Measurements from ENCODE around the gene UPK3BL2. TPM values are rescaled to one million over a fixed set of nuclear protein-coding genes. Genes with fewer than 3 reads are reported as not detected.
"Not testable (repeated sequence)": the region's sequence is repeated elsewhere in the genome, so short reads cannot be mapped to it uniquely, and the experiment has no call there.

UPK3BL2 gene
- total RNA-seq, 2 experiments from 2014 or later = 13.2 to 14.0 TPM

DNA sequence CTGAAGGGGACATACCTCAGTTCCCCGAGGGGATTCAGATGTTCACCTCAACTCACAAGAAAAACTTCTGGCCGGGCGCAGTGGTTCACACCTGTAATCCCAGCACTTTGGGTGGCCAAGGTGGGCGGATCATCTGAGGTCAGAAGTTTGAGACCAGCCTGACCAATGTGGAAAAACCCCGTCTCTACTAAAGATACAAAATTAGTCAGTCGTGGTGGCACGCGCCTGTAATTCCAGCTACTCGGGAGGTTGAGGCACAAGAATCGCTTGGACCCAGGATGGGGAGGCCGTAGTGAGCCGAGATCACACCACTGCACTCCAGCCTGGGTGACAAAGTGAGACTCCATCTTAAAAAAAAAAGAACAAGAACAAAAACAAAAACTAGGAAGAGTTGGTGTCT is 1.8 kb upstream of the UPK3BL2 start:
- H3K4me1 Mint-ChIP-seq; H3K36me3 Mint-ChIP-seq (ENCODE audit: low read depth); H3K4me3 Mint-ChIP-seq; H3K27ac Mint-ChIP-seq; POLR2A ChIA-PET; H3K27me3 Mint-ChIP-seq; CTCF ChIA-PET; DNase-seq; H3K9me3 Mint-ChIP-seq: not testable (repeated sequence)

DNA sequence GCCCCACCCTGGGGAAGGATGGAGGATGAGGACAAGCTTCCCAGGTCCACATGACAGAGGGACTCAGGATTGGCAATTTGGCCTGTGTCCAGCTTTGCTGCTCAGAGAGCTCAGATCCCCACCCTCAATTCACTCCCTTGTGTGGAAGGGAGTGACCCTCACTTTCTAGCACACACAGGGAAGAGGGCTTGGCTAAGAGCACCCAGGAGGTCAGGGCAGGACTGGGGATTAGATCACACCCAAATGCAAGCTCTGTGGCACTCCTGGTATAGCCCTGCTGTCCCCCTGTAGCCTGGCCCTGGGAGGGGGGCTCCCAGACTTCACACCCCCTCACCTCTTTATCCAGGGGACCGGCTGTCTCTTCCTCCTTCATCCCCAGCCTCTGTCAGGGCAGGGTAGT is 876 bp upstream of the UPK3BL2 start:
- H3K4me3 Mint-ChIP-seq; CTCF ChIA-PET; DNase-seq; H3K27ac Mint-ChIP-seq; H3K36me3 Mint-ChIP-seq (ENCODE audit: low read depth); H3K9me3 Mint-ChIP-seq; H3K4me1 Mint-ChIP-seq; H3K27me3 Mint-ChIP-seq; POLR2A ChIA-PET: not testable (repeated sequence)

DNA sequence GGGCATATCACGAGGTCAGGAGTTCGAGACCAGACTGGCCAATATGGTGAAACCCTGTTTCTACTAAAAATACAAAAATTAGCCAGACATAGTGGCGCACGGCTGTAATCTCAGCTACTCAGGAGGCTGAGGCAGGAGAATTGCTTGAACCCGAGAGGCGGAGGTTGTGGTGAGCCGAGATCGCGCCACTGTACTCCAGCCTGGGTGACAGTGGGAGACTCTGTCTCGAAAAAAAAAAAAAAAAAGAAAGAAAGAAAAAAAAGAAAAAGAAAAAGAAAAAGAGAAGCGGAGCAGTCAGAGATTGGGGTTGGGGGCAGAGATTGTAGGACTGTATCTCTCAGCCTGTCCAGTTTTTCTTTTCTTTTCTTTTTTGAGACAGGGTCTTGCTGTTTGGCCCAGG is 725 bp downstream of the UPK3BL2 start:
- H3K27me3 Mint-ChIP-seq; H3K9me3 Mint-ChIP-seq; H3K36me3 Mint-ChIP-seq (ENCODE audit: low read depth); H3K27ac Mint-ChIP-seq; H3K4me3 Mint-ChIP-seq; DNase-seq; POLR2A ChIA-PET; H3K4me1 Mint-ChIP-seq; CTCF ChIA-PET: not testable (repeated sequence)

DNA sequence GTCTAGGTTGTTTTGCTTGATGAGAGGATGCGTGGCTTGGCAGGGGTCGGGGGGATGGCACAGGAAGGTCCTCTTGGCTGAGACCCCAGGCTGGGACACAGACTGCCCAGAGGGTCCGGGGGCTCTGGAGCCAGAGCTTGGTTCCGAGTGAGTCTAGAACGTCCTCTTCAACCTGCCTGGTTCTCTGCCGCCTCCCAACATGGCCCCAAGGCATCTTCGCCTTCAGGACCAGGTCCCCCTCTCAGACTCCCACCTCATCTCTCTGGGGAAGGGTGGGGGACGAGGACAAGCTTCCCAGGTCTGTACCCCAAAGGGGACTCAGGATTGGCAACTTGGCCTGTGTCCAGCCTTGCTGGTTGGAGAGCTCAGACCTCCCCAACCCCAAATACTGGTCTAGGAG is 1.4 kb downstream of the UPK3BL2 start:
- CTCF ChIA-PET; DNase-seq; H3K27ac Mint-ChIP-seq; H3K4me3 Mint-ChIP-seq; H3K9me3 Mint-ChIP-seq; POLR2A ChIA-PET; H3K27me3 Mint-ChIP-seq; H3K36me3 Mint-ChIP-seq (ENCODE audit: low read depth); H3K4me1 Mint-ChIP-seq: not testable (repeated sequence)

DNA sequence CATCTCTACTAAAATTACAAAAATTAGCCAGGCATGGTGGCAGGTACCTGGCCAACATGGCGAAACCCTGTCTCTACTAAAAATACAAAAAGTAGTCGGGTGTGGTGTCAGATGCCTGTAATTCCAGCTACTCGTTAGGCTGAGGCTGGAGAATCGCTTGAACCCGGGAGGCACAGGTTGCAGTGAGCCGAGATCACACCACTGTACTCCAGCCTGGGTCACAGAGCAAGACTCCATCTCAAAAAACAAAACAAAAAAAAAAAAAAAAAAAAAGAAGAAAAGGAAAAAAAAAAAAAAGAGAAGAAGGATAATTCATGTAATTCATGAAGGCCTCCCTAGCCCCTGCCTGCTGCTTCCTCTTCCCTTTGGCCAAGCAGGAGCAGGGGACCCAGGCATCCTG is 2.9 kb downstream of the UPK3BL2 start:
- H3K36me3 Mint-ChIP-seq (ENCODE audit: low read depth); POLR2A ChIA-PET; DNase-seq; H3K4me1 Mint-ChIP-seq; H3K9me3 Mint-ChIP-seq; H3K4me3 Mint-ChIP-seq; H3K27ac Mint-ChIP-seq; H3K27me3 Mint-ChIP-seq; CTCF ChIA-PET: not testable (repeated sequence)

DNA sequence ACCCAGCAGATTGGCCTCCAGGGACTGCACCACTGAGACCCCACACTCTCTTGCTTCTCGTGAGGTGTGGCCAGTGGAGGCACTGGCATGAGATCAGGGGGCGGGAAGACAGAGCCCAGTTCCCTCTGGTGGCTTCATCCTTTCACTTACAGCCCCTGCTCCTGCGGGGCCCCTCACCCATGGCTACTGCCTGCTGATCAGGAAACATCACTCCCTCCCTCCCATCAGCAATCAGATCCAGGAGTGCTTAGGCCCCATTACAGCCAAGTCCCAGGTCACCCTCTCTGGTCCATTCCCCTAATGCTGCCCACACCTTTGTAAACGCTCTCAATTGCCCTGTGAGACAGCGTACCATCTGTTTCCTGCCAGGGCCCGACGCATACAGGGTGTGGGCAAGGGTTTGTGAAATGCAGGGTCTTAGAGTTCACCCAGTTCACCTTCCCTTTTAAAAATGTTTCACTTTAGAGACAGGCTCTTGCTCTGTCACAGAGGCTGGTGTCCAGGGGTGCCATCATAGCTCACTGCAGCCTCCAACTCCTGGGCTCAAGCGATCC is 8.4 kb downstream of the UPK3BL2 start:
- H3K9me3 Mint-ChIP-seq; H3K4me1 Mint-ChIP-seq; H3K27ac Mint-ChIP-seq; DNase-seq; H3K4me3 Mint-ChIP-seq; H3K27me3 Mint-ChIP-seq; CTCF ChIA-PET; POLR2A ChIA-PET; H3K36me3 Mint-ChIP-seq (ENCODE audit: low read depth): not testable (repeated sequence)

DNA sequence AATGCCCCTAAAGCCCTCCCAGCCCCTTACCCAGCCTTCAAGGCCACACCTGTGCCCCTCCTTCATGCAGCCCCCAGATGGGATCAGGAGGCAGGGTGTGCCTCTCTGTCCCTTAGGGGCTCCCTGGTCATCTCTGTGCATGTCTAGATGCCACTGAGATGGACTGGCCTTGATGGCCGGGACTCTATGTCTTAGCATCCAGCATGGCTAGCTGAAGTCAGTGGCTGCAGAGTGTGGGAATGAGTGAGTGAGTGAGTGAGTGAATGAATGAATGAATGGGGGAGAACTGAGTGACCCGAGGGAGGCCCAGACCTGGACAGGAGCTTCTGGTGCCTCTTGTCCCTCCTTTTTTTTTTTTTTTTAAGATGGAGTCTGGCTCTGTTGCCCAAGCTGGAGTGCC is 11.4 kb downstream of the UPK3BL2 start:
- H3K4me1 Mint-ChIP-seq; H3K9me3 Mint-ChIP-seq; POLR2A ChIA-PET; H3K36me3 Mint-ChIP-seq (ENCODE audit: low read depth); CTCF ChIA-PET; DNase-seq; H3K27me3 Mint-ChIP-seq; H3K27ac Mint-ChIP-seq; H3K4me3 Mint-ChIP-seq: not testable (repeated sequence)

DNA sequence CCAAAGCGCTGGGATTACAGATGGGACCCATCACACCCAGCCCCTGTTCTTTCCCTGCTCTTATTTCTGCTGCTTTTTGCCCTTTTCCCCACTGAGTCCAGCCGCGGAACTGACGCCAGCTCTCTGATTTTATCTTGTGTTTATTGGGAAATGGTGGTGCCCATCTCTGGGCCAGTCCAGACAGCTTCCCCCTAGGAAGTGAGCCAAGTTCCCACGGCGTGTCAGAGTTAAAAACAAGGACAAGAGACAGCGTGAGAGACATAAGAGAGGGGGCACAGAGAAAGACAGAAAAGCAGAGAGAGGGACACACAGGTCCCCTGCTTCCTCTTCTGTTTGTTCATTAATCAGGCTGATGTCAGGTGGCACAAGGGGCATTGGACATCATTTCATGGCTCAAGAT is 11.9 kb downstream of the UPK3BL2 start:
- H3K27ac Mint-ChIP-seq; H3K4me3 Mint-ChIP-seq; H3K9me3 Mint-ChIP-seq; H3K4me1 Mint-ChIP-seq; CTCF ChIA-PET; H3K36me3 Mint-ChIP-seq (ENCODE audit: low read depth); H3K27me3 Mint-ChIP-seq; POLR2A ChIA-PET; DNase-seq: not testable (repeated sequence)

DNA sequence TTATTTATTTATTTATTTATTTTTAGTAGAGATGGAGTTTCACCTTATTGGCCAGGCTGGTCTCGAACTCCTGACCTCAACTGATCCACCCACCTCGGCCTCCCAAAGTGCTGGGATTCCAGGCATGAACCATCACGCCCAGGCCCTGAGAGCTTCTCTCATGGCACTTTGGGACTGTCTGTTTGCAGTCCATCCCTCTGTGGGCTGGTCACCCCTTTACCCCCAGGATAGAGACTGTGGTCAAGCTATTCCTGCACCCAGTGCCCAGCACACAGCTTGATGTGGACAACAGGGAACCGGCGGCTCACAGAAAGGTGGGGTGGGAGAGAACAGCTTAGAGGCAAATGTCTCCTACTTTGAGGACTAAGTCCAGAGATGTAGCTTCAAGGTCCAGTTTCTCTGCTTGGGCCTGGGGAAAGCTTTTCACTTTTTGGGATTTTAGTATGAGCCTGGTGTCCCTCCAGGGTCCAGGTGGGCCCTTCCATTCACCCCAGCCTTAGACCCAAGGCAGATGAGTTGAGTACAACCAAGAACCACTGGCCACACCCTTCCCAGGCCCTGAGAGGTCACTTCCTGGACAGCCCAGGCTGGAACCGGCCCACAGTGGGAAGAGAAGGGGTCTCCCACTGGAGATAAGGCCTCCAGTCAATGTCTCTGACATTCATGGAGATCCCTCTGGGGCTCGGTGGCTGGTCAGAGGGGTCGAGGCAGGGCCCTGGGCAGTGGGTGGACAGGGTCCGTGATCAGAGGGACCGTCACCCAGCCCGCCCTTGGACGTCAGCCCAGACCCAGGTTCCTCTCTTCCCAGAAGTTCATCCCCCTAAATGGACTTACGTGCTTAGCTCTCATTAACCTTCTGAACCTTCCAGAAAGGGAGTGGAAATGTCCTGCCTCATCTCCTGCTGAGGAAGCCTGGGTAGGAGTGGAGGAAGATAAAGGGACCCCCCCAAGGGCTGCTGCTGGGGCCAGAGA is 15.4 kb downstream of the UPK3BL2 start:
- H3K27ac Mint-ChIP-seq = not testable (repeated sequence)

DNA sequence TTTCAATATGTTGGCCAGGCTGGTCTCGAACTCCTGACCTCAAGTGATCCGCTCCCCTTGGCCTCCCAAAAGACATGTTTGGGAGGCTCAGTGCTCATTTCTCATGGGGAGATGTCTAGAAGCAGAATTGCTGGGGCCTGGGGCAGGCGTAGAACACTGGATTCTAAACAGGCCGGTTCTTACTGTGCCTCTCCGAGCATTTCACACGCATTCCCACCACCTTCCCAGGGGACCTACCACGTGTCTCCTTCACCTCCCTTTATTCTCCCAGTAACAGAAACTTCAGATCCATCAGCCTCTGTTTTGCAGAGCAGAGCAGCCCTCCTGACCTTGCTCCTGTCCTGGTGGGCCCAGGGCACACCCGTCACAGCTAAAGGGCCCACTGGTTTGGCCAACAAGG is 16.3 kb downstream of the UPK3BL2 start:
- H3K4me3 Mint-ChIP-seq; POLR2A ChIA-PET; DNase-seq; CTCF ChIA-PET; H3K27me3 Mint-ChIP-seq; H3K9me3 Mint-ChIP-seq; H3K27ac Mint-ChIP-seq; H3K36me3 Mint-ChIP-seq (ENCODE audit: low read depth); H3K4me1 Mint-ChIP-seq: not testable (repeated sequence)

More for the DNA sequence above, 15.4 kb downstream of the UPK3BL2 start:
- DNase-seq; POLR2A ChIA-PET; H3K9me3 Mint-ChIP-seq; CTCF ChIA-PET; H3K27me3 Mint-ChIP-seq; H3K36me3 Mint-ChIP-seq (ENCODE audit: low read depth); H3K4me3 Mint-ChIP-seq; H3K4me1 Mint-ChIP-seq: not testable (repeated sequence)

DNA sequence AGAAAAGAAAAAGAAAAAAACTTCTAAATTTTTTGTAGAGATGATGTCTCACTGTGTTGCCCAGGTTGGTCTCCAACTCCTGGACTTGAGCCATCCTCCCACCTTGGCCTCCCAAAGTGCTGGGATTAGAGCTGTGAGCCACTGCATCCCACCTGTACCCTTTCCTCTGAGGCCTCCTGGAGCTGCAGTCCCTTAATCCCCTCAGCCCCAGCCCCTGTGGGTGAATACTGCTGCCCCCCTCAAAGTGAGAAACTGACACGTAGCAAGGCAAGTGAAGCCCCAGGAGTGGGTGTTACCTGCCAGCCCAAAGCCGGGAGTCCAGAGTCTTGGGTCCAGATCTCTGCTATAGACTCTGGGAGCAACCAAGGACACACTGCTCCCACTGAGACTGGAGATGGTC is 18.7 kb downstream of the UPK3BL2 start:
- H3K4me3 Mint-ChIP-seq, H3K4me1 Mint-ChIP-seq, POLR2A ChIA-PET: not testable (repeated sequence)

DNA sequence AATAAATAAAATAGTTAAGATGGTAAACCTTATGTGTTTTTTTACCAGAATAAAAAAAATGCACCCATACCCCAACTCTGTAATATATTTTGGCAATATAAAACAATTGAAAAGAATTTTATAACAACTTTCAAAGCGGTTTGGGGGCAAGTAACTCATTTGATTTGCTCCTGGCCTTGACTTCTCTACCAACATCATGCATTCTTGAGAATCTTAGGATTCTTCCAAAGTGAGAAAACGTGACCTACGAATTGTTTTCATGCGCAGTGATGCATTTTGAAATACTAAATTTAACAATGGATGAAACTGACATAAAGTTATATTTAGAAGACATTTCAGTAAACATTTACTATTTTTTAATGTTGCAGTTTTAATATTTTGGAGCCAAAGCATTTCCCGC is 22.7 kb downstream of the UPK3BL2 start:
- H3K36me3 Mint-ChIP-seq (ENCODE audit: low read depth); H3K27me3 Mint-ChIP-seq; H3K27ac Mint-ChIP-seq; CTCF ChIA-PET; H3K4me1 Mint-ChIP-seq; H3K9me3 Mint-ChIP-seq; POLR2A ChIA-PET; H3K4me3 Mint-ChIP-seq; DNase-seq: not testable (repeated sequence)

More for the DNA sequence above, 18.7 kb downstream of the UPK3BL2 start:
- H3K27me3 Mint-ChIP-seq; CTCF ChIA-PET; H3K36me3 Mint-ChIP-seq (ENCODE audit: low read depth); H3K27ac Mint-ChIP-seq; H3K9me3 Mint-ChIP-seq; DNase-seq: not testable (repeated sequence)

DNA sequence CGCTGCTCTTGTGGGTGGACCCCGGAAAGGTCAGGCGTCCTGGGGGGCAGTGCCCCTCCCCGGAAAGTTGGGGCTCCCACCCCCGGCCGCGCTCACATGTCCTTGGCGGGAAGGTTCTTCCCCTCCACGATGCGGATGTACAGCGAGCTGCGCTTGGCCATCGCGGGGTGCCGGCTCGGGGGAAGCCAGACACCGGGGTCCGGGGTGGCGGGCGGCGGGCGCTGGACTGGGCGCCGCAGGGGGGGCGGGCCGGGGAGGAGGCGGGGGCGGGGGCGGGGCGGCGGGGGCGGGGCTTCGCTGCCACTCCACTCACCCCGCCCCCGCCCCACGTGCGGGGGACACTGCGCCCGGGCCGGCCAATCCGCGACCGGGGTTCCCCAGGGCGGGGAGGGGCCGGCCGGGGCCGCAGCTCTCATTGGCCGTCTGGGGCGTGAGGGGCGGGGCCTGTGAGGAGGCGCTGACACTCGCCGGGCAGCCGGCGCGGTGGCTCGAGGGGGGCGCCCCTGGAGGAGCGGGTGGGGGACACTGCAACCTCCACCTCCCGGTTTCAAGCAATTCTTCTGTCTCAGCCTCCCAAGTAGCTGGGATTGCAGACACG is 25.8 kb downstream of the UPK3BL2 start, which contains the start of gene RASA4B:
Gene RASA4B (minus strand): TSS at position 228 of the 598 bp plus-strand sequence. CDS start 67 bp downstream, at position 161.
- H3K27me3 Mint-ChIP-seq; H3K36me3 Mint-ChIP-seq (ENCODE audit: low read depth); CTCF ChIA-PET; H3K9me3 Mint-ChIP-seq; H3K4me3 Mint-ChIP-seq; POLR2A ChIA-PET; H3K4me1 Mint-ChIP-seq; H3K27ac Mint-ChIP-seq: not testable (repeated sequence)
- DNase-seq = peak; percentile 18

DNA sequence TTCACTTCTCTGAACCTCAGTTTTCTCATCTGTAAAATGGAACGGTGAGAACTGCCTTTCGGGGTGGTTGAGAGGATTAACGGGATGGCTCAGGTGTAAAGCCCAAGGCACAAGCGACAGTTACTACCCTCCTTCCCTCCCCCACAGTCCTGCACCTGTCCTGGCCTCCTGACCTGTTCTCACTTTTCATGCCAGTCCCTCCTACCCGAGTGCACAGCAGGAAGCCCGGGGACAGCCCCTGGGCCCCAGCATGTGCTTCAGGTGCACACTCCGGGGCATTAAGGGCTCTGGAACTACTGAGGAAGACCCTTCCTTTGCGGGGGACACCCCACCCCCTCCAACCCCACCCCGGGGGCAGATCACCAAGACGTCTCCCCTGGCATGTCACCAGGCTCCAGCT is 26.5 kb downstream of the UPK3BL2 start:
- H3K9me3 Mint-ChIP-seq; H3K27ac Mint-ChIP-seq; H3K27me3 Mint-ChIP-seq; CTCF ChIA-PET; DNase-seq; POLR2A ChIA-PET; H3K36me3 Mint-ChIP-seq (ENCODE audit: low read depth); H3K4me1 Mint-ChIP-seq; H3K4me3 Mint-ChIP-seq: not testable (repeated sequence)

Measured in activated CD4-positive, alpha-beta memory T cell treated with anti-CD3 and anti-CD28 coated beads, Interleukin-2, amount 10 ng/mL, durations not matched to agents 7 days and 5 days (primary cell).